ENCODE results near the gene SLFN14.

SLFN14 gene

GRCh38 chr17:35548978-35549377, 11.6 kb downstream of the SLFN14 start:
- no peak for TF ChIP-seq CTCF (IDR thresholded peaks at IDR 0.05; ENCODE audit: low read depth, low read length)
- no peak overlapping the region for H3K4me3 ChIP-seq (replicated peaks in 1 of 2; ENCODE audit: low read depth in 2 of 2, low read length in 2 of 2)
- no peak for DNase-seq (ENCODE audit: low read depth in 2 of 2)

GRCh38 chr17:35548208-35548810, 12.3 kb downstream of the SLFN14 start:
- no peak for DNase-seq (ENCODE audit: low read depth in 2 of 2)
- no peak overlapping the region for H3K4me3 ChIP-seq (replicated peaks in 1 of 2; ENCODE audit: low read depth in 2 of 2, low read length in 2 of 2)
- TF ChIP-seq CTCF (IDR thresholded peaks at IDR 0.05; ENCODE audit: low read depth, low read length): no peak

GRCh38 chr17:35546487-35546886, 14.1 kb downstream of the SLFN14 start:
- DNase-seq (ENCODE audit: low read depth in 2 of 2): no peak
- TF ChIP-seq CTCF (IDR thresholded peaks at IDR 0.05; ENCODE audit: low read depth, low read length): no peak
- no peak overlapping the region for H3K4me3 ChIP-seq (replicated peaks in 1 of 2; ENCODE audit: low read depth in 2 of 2, low read length in 2 of 2)

GRCh38 chr17:35545150-35545549, 15.5 kb downstream of the SLFN14 start:
- TF ChIP-seq CTCF (IDR thresholded peaks at IDR 0.05; ENCODE audit: low read depth, low read length): no peak
- no peak overlapping the region for H3K4me3 ChIP-seq (replicated peaks in 1 of 2; ENCODE audit: low read depth in 2 of 2, low read length in 2 of 2)
- no peak for DNase-seq (ENCODE audit: low read depth in 2 of 2)

GRCh38 chr17:35543856-35544255, 16.8 kb downstream of the SLFN14 start:
- DNase-seq (ENCODE audit: low read depth in 2 of 2): peak; percentile 13 to 15
- no peak for TF ChIP-seq CTCF (IDR thresholded peaks at IDR 0.05; ENCODE audit: low read depth, low read length)
- no peak overlapping the region for H3K4me3 ChIP-seq (replicated peaks in 1 of 2; ENCODE audit: low read depth in 2 of 2, low read length in 2 of 2)

- no peak for DNase-seq (ENCODE audit: low read depth in 2 of 2)
- no peak overlapping the region for H3K4me3 ChIP-seq (replicated peaks in 1 of 2; ENCODE audit: low read depth in 2 of 2, low read length in 2 of 2)
These were observed 17.6 kb downstream of the SLFN14 start for GRCh38 chr17:35542990-35543389.

More at GRCh38 chr17:35542990-35543389, 17.6 kb downstream of the SLFN14 start:
- TF ChIP-seq CTCF (IDR thresholded peaks at IDR 0.05; ENCODE audit: low read depth, low read length): no peak
